Peyer's patch (tissue), 4 donors: ENCODE data around the gene CACNG4. TPM values are rescaled to one million over a fixed set of nuclear protein-coding genes. Genes with fewer than 3 reads are reported as not detected.

Source experiments
- DNase-seq, 3 donors: peaks; one replicate each; pipeline ENCODE4 v3.0.0-alpha.2; 2017 to 2019
- H3K27ac ChIP-seq, 4 donors: fragments of 200-600 bp; sonication (generic); one replicate each; pipeline ENCODE4 v1.5.1; 2016 to 2019
- H3K27me3 ChIP-seq, 2 donors: fragments of 200-600 bp; sonication (generic); one replicate each; pipeline ENCODE4 v1.5.1; 2019
- H3K36me3 ChIP-seq, 3 donors: fragments of 200-600 bp; sonication (generic); one replicate each; pipeline ENCODE4 v1.5.1; 2016 to 2019
- H3K4me1 ChIP-seq, 4 donors: fragments of 200-600 bp; sonication (generic); one replicate each; pipeline ENCODE4 v1.5.1; 2016 to 2019
- H3K4me3 ChIP-seq, 4 donors: fragments of 200-600 bp; sonication (generic); 1 replicate in 3 of 4; 2 replicates in 1 of 4; pipeline ENCODE4 v1.5.1; 2016 to 2019; ENCODE audit warnings: mild to moderate bottlenecking in 1 of 4
- H3K9me3 ChIP-seq, 4 donors: fragments of 200-600 bp; sonication (generic); one replicate each; pipeline ENCODE4 v1.5.1; 2016 to 2019; ENCODE audit warnings: mild to moderate bottlenecking in 1 of 4
- POLR2A ChIP-seq, 2 donors: fragments of 450-650 bp; IDR thresholded peaks; one replicate each; pipeline ENCODE4 v1.5.1; 2017; ENCODE audit warnings: antibody characterized with exemption in 2 of 2, mild to moderate bottlenecking in 2 of 2, moderate library complexity in 2 of 2
- total RNA-seq, 4 donors: library from RNA; depleted of rRNA; stranded (reverse); fragments of >200 nt; gene quantifications; one replicate each; pipeline ENCODE4 v1.1.0, GENCODE V29; 2016
- TF ChIP-seq, protein P1 (sequence below), 6 experiments: fragments of 450-650 bp in 4 of 6; fragments of 200-600 bp in 2 of 6; sonication (generic) in 1 of 6; IDR thresholded peaks; one replicate each; pipeline ENCODE4 v1.5.1; 2017 to 2019; ENCODE audit warnings: antibody characterized with exemption in 6 of 6, mild to moderate bottlenecking in 3 of 6, moderate library complexity in 1 of 6

Gene CACNG4
- total RNA-seq, 4 donors from 2014 or later, result 0.40 TPM; not detected in 3

DNA sequence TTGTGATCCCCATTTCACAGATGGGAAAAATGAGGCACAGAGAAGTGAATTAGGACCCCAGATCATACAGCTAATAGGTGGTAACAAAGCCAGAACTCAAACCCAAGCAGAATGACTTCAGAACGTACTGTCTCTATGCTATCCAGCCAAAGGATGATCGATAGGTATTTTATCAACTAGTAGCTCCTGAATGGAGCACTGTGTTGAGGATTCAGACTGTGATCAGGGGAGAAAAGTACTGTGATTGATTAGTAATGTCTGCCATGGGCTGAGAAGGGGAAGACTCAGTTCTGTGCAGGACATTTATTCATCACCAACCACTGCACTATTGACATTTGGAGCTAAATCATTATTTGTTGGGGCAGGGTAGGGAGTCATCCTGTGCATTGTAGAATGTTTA lies 38.7 kb downstream of the CACNG4 start:
- TF ChIP-seq, protein P1, sequence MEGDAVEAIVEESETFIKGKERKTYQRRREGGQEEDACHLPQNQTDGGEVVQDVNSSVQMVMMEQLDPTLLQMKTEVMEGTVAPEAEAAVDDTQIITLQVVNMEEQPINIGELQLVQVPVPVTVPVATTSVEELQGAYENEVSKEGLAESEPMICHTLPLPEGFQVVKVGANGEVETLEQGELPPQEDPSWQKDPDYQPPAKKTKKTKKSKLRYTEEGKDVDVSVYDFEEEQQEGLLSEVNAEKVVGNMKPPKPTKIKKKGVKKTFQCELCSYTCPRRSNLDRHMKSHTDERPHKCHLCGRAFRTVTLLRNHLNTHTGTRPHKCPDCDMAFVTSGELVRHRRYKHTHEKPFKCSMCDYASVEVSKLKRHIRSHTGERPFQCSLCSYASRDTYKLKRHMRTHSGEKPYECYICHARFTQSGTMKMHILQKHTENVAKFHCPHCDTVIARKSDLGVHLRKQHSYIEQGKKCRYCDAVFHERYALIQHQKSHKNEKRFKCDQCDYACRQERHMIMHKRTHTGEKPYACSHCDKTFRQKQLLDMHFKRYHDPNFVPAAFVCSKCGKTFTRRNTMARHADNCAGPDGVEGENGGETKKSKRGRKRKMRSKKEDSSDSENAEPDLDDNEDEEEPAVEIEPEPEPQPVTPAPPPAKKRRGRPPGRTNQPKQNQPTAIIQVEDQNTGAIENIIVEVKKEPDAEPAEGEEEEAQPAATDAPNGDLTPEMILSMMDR (IDR thresholded peaks at IDR 0.05), result no peak
- no peak for TF ChIP-seq POLR2A (IDR thresholded peaks at IDR 0.05)
- DNase-seq, result no peak
- no peak overlapping the region for H3K4me3 ChIP-seq
- H3K27me3 ChIP-seq, result no peaks in the 10 kb centered on the region
- H3K4me1 ChIP-seq, result no peaks in the 10 kb centered on the region
- no peaks in the 10 kb centered on the region for H3K9me3 ChIP-seq
- no peak overlapping the region for H3K27ac ChIP-seq
- no peaks in the 10 kb centered on the region for H3K36me3 ChIP-seq

- Histone ChIP-seq H3K4me3 (no peak overlapping the region), H3K27ac (no peak overlapping the region), H3K9me3 (no peaks in the 10 kb centered on the region), H3K4me1 (no peaks in the 10 kb centered on the region), H3K36me3 (no peaks in the 10 kb centered on the region), H3K27me3 (no peaks in the 10 kb centered on the region)
- DNase-seq, result no peak
- TF ChIP-seq POLR2A (IDR thresholded peaks at IDR 0.05), result no peak
- TF ChIP-seq, protein P1 (IDR thresholded peaks at IDR 0.05), result no peak
Observed at GRCh38 chr17:67004181-67004580, 39.7 kb downstream of the CACNG4 start.

GRCh38 chr17:67007266-67007665 lies 42.8 kb downstream of the CACNG4 start:
- H3K4me3 ChIP-seq, result no peak overlapping the region

DNA sequence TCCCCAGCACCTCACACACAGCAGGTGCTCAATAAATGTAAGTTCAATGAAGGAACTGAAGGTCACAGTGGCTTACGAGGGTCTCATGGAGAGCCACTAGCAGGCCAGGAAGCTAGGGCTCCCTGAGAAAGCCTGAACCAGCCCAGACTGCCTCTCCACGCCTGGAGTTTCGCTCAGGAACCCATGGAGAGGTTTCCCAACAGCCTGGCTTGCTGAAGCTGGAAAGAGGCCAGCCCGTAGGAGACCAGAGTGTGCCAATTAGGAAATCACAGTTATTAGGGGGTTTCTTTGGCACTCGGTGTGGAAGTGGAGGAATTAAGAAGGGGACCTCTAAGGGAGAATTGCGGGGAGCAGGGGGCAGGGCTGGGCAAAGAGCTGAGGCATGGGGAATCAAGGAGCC lies 43.6 kb downstream of the CACNG4 start:
- TF ChIP-seq, protein P1 (IDR thresholded peaks at IDR 0.05), result no peak
- TF ChIP-seq POLR2A (IDR thresholded peaks at IDR 0.05), result no peak
- H3K4me3 ChIP-seq, result no peak overlapping the region

More at GRCh38 chr17:67007266-67007665, 42.8 kb downstream of the CACNG4 start:
- no peak overlapping the region for H3K27ac ChIP-seq
- no peaks in the 10 kb centered on the region for H3K36me3 ChIP-seq
- H3K9me3 ChIP-seq, result no peaks in the 10 kb centered on the region
- no peaks in the 10 kb centered on the region for H3K4me1 ChIP-seq
- no peak for DNase-seq
- no peaks in the 10 kb centered on the region for H3K27me3 ChIP-seq
- TF ChIP-seq, protein P1 (IDR thresholded peaks at IDR 0.05), result no peak
- no peak for TF ChIP-seq POLR2A (IDR thresholded peaks at IDR 0.05)

GRCh38 chr17:67011527-67012175 lies 47.1 kb downstream of the CACNG4 start:
- Histone ChIP-seq H3K27ac (no peak overlapping the region), H3K9me3 (no peaks in the 10 kb centered on the region), H3K4me1 (no peaks in the 10 kb centered on the region), H3K36me3 (no peaks in the 10 kb centered on the region), H3K27me3 (no peaks in the 10 kb centered on the region), H3K4me3 (no peak overlapping the region)
- no peak for DNase-seq
- TF ChIP-seq POLR2A (IDR thresholded peaks at IDR 0.05), result no peak
- TF ChIP-seq, protein P1 (IDR thresholded peaks at IDR 0.05), result no peak

More for the DNA sequence above, 43.6 kb downstream of the CACNG4 start:
- Histone ChIP-seq H3K4me1 (no peaks in the 10 kb centered on the region), H3K9me3 (no peaks in the 10 kb centered on the region), H3K27me3 (no peaks in the 10 kb centered on the region), H3K36me3 (no peaks in the 10 kb centered on the region), H3K27ac (no peak overlapping the region)
- DNase-seq, result no peak
